ENCODE results near the gene IDH3A.

DNA sequence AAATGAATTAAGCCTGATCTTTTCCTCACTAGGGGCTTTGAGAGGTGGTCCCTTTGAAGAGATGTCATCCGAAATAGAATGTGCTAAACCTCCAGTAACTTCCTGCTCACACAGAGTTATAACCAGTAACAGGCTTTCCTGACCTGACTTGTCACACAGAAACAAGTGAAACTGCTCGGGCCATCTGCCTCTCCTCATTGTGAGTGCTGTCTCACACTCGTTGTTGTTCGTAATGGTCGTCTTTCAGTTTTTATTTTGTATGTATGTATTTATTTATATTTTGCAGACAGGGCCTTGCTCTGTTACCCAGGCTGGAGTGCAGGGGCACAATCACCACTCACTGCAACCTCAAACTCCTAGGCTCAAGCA is 61.2 kb downstream of the IDH3A start:
- no peak for TF ChIP-seq TAF1 (IDR thresholded peaks at IDR 0.05; ENCODE audit: borderline replicate concordance, low read depth, low read length)
- no peak for TF ChIP-seq POLR2A (IDR thresholded peaks at IDR 0.05; ENCODE audit: low read depth, low read length)
- no peak for TF ChIP-seq POLR2AphosphoS5 (IDR thresholded peaks at IDR 0.05; ENCODE audit: low read depth, low read length)

All from GM12892 (cell line).